Transverse colon (tissue), 4 donors: ENCODE measurements around the gene DNMT3B.

ENCODE experiments used
- POLR2A ChIP-seq: fragments of 450-650 bp; IDR thresholded peaks from one replicate; pipeline ENCODE4 v1.6.1; 2016; ENCODE audit warnings: antibody characterized with exemption, mild to moderate bottlenecking, moderate library complexity
- POLR2AphosphoS5 ChIP-seq, 3 donors: sonication (generic); formaldehyde crosslinking; IDR thresholded peaks; one replicate each; pipeline ENCODE4 v1.6.1; 2016; ENCODE audit warnings: antibody characterized with exemption in 3 of 3
- TF ChIP-seq, protein P1 (sequence below), 5 experiments: fragments of 200-600 bp in 3 of 5; fragments of 450-650 bp in 2 of 5; sonication (generic) in 3 of 5; IDR thresholded peaks; 1 replicate in 2 of 5; 2 replicates in 3 of 5; pipeline ENCODE4 v1.5.1; 2016 to 2017; ENCODE audit warnings: antibody characterized with exemption in 5 of 5, inconsistent platforms in 3 of 5, mild to moderate bottlenecking in 2 of 5, moderate library complexity in 1 of 5

DNA sequence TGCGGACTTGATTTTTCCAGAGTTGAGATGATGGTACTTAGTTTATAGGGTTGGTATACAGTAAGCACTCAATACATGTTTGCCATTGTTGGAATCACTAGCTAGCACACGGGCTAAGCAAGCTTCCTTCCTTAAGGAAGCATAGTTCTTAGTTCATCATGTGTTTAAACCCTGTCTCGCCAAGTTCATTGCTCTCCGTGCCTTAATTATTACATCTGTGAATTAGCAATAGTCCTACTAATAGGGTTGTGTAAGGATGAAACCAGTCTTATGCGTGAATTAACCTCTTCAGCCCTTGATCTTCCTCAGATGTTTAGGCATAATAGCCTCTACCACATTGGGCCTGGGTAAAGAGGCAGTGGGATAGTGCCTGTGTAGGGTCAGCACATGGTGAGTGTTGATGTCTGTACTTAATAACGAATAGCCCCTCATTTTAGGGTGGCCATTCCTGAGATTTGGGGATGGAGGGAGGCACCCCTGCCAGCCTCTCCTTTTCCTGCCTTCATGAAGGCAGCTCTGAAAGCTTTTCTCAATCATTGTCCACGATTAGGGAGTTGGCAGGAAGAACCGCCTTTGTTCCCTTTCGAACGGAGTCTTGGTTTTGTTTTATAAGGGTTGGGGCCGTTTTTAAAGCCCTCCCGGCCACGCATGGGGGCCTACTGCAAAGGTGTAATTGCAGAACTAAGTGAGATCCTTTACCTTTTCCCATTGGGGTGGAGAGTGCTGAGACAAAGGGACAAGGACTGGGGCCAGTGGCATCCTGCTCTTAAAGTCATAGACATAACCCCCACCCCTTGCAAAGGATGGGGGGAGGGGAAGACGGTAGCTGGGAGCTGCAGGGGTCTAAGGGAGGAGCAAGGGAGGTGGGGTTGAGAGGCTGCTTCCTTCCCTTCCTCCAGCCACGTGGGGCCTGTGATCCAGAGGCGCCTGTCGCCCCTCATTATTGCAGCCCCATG, 2.1 kb downstream of the DNMT3B start:
- TF ChIP-seq, protein P1, sequence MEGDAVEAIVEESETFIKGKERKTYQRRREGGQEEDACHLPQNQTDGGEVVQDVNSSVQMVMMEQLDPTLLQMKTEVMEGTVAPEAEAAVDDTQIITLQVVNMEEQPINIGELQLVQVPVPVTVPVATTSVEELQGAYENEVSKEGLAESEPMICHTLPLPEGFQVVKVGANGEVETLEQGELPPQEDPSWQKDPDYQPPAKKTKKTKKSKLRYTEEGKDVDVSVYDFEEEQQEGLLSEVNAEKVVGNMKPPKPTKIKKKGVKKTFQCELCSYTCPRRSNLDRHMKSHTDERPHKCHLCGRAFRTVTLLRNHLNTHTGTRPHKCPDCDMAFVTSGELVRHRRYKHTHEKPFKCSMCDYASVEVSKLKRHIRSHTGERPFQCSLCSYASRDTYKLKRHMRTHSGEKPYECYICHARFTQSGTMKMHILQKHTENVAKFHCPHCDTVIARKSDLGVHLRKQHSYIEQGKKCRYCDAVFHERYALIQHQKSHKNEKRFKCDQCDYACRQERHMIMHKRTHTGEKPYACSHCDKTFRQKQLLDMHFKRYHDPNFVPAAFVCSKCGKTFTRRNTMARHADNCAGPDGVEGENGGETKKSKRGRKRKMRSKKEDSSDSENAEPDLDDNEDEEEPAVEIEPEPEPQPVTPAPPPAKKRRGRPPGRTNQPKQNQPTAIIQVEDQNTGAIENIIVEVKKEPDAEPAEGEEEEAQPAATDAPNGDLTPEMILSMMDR (IDR thresholded peaks at IDR 0.05): no peak
- TF ChIP-seq POLR2A: no peak
- no peak for TF ChIP-seq POLR2AphosphoS5 (IDR thresholded peaks at IDR 0.05)
